H1 (cell line): ENCODE results near the gene ALK. TPM values are rescaled to one million over a fixed set of nuclear protein-coding genes. Genes with fewer than 3 reads are reported as not detected.

Experiments used
- CTCF ChIA-PET: fragments of 300-600 bp; sonication (Branson Sonifier 250); formaldehyde crosslinking; loops from one replicate; lab custom pipeline; 2021; ENCODE audit not compliant: partially characterized antibody; lab: Charles Lee
- POLR2A ChIA-PET: fragments of 300-600 bp; sonication (Branson Sonifier 250); formaldehyde crosslinking; loops from one replicate; lab custom pipeline; 2021; ENCODE audit warnings: inconsistent platforms; ENCODE audit not compliant: partially characterized antibody; lab: Charles Lee
- DNase-seq, 2 experiments: peaks; one replicate each; pipeline versions ENCODE4 v3.0.0 to v3.0.0-alpha.2; 2010 to 2022; ENCODE audit warnings: low spot score in 2 of 2, low read depth in 1 of 2, mixed read lengths in 1 of 2
- FAIRE-seq: peaks from 2 replicates; lab custom pipeline; 2011; peaks lifted over from hg19 to GRCh38; lab: Jason Lieb, UNC
- H2AFZ ChIP-seq: 2 replicates; pipeline ENCODE4 v1.8.1; 2012; ENCODE audit warnings: low read length, inconsistent platforms
- H2AK5ac ChIP-seq: 2 replicates; pipeline ENCODE4 v1.6.1; 2013; ENCODE audit warnings: low read depth, low read length
- H2BK120ac ChIP-seq: replicated peaks from 2 replicates; pipeline ENCODE3; 2013; ENCODE audit warnings: low read depth, low read length, inconsistent platforms
- H2BK12ac ChIP-seq: 2 replicates; pipeline ENCODE4 v1.6.1; 2013; ENCODE audit warnings: low read depth, low read length
- H2BK15ac ChIP-seq: 2 replicates; pipeline ENCODE4 v1.6.1; 2013; ENCODE audit warnings: low read length
- H2BK20ac ChIP-seq: 2 replicates; pipeline ENCODE4 v1.6.1; 2013; ENCODE audit warnings: low read length
- H2BK5ac ChIP-seq: 2 replicates; pipeline ENCODE4 v1.6.1; 2013; ENCODE audit warnings: low read depth, low read length
- H3K14ac ChIP-seq: 2 replicates; pipeline ENCODE4 v1.6.1; 2013; ENCODE audit warnings: inconsistent platforms; ENCODE audit not compliant: insufficient read length
- H3K18ac ChIP-seq: 2 replicates; pipeline ENCODE4 v1.6.1; 2013; ENCODE audit warnings: low read length; ENCODE audit errors: extremely low read depth
- H3K23ac ChIP-seq: 2 replicates; pipeline ENCODE4 v1.6.1; 2013; ENCODE audit warnings: inconsistent platforms; ENCODE audit not compliant: insufficient read length
- H3K23me2 ChIP-seq: 2 replicates; pipeline ENCODE4 v1.6.1; 2013; ENCODE audit warnings: low read depth, low read length
- H3K27ac ChIP-seq: 2 replicates; pipeline ENCODE4 v1.6.1; 2011; ENCODE audit warnings: low read depth, low read length, inconsistent platforms
- H3K27me3 ChIP-seq, 4 experiments: replicated peaks in 1 of 4; 1 replicate in 1 of 4; 2 replicates in 3 of 4; pipeline versions ENCODE4 v1.6.1 to v1.8.1; 2011 to 2013; ENCODE audit warnings: low read length in 3 of 4, mild to moderate bottlenecking in 3 of 4, inconsistent platforms in 2 of 4, mixed read lengths in 2 of 4, moderate library complexity in 1 of 4; ENCODE audit not compliant: control insufficient read depth in 3 of 4, insufficient read depth in 3 of 4; ENCODE audit errors: extremely low read depth in 1 of 4
- H3K36me3 ChIP-seq, 4 experiments: 2 replicates each; pipeline versions ENCODE4 v1.6.1 to v1.8.1; 2011 to 2013; ENCODE audit warnings: mild to moderate bottlenecking in 4 of 4, low read length in 3 of 4, moderate library complexity in 2 of 4, control low read depth in 1 of 4, inconsistent platforms in 1 of 4; ENCODE audit not compliant: insufficient read depth in 4 of 4, control insufficient read depth in 2 of 4
- H3K4ac ChIP-seq: replicated peaks from 2 replicates; pipeline ENCODE3; 2013; ENCODE audit warnings: low read length, low read depth, mixed read lengths, inconsistent platforms; ENCODE audit not compliant: insufficient read length
- H3K4me1 ChIP-seq, 4 experiments: replicated peaks in 1 of 4; 1 replicate in 1 of 4; 2 replicates in 3 of 4; pipeline versions ENCODE4 v1.6.1 to v1.8.1; 2011 to 2013; ENCODE audit warnings: low read length in 3 of 4, inconsistent platforms in 2 of 4, mixed read lengths in 1 of 4; ENCODE audit not compliant: insufficient read depth in 4 of 4, control insufficient read depth in 3 of 4
- H3K4me2 ChIP-seq, 2 experiments: 2 replicates each; pipeline versions ENCODE4 v1.6.1 to v1.8.1; 2011 to 2013; ENCODE audit warnings: low read depth in 2 of 2, low read length in 2 of 2, control low read depth in 1 of 2, inconsistent platforms in 1 of 2, mild to moderate bottlenecking in 1 of 2; ENCODE audit not compliant: insufficient read depth in 1 of 2
- H3K4me3 ChIP-seq, 4 experiments: fragments of 200-600, 300-600 bp in 1 of 4; sonication (generic), shearing (Covaris generic), sonication (Bioruptor Twin) in 1 of 4; 2 replicates each; pipeline versions ENCODE4 v1.5.1 to v1.8.1; 2011 to 2016; ENCODE audit warnings: low read length in 4 of 4, low read depth in 3 of 4, control low read depth in 2 of 4, inconsistent platforms in 2 of 4, mild to moderate bottlenecking in 2 of 4, mixed read lengths in 1 of 4, moderate library complexity in 1 of 4; ENCODE audit not compliant: insufficient read depth in 2 of 4; ENCODE audit errors: extremely low read depth in 1 of 4
- H3K56ac ChIP-seq: replicated peaks from 2 replicates; pipeline ENCODE3; 2013; ENCODE audit warnings: low read depth, mild to moderate bottlenecking, mixed read lengths, low read length, inconsistent platforms; ENCODE audit not compliant: insufficient read length
- H3K79me1 ChIP-seq: 2 replicates; pipeline ENCODE4 v1.6.1; 2013; ENCODE audit warnings: low read depth, low read length, control low read depth
- H3K79me2 ChIP-seq, 2 experiments: 2 replicates each; pipeline versions ENCODE4 v1.6.1 to v1.8.1; 2012 to 2013; ENCODE audit warnings: low read length in 2 of 2, mild to moderate bottlenecking in 2 of 2, inconsistent platforms in 1 of 2; ENCODE audit not compliant: insufficient read depth in 2 of 2, control insufficient read depth in 1 of 2
- H3K9ac ChIP-seq, 4 experiments: replicated peaks in 1 of 4; 1 replicate in 1 of 4; 2 replicates in 3 of 4; pipeline versions ENCODE4 v1.6.1 to v1.8.1; 2011 to 2013; ENCODE audit warnings: low read depth in 3 of 4, low read length in 3 of 4, control low read depth in 2 of 4, mild to moderate bottlenecking in 2 of 4, moderate library complexity in 2 of 4, inconsistent platforms in 1 of 4; ENCODE audit errors: extremely low read depth in 1 of 4
- H3K9me3 ChIP-seq, 2 experiments: 2 replicates each; pipeline versions ENCODE4 v1.6.1 to v1.8.1; 2012 to 2013; ENCODE audit warnings: mild to moderate bottlenecking in 2 of 2, moderate library complexity in 2 of 2, control low read depth in 1 of 2, inconsistent platforms in 1 of 2, low read depth in 1 of 2, low read length in 1 of 2, mixed read lengths in 1 of 2; ENCODE audit not compliant: insufficient read depth in 2 of 2
- H4K20me1 ChIP-seq, 2 experiments: replicated peaks in 1 of 2; 2 replicates each; pipeline versions ENCODE3 to v1.8.1; 2011 to 2013; ENCODE audit warnings: inconsistent platforms in 2 of 2, low read length in 2 of 2, mild to moderate bottlenecking in 1 of 2; ENCODE audit not compliant: insufficient read depth in 2 of 2, control insufficient read depth in 1 of 2
- H4K5ac ChIP-seq: 2 replicates; pipeline ENCODE4 v1.6.1; 2013; ENCODE audit warnings: low read length, low read depth, mixed read lengths, inconsistent platforms; ENCODE audit not compliant: insufficient read length
- H4K8ac ChIP-seq: 2 replicates; pipeline ENCODE4 v1.8.0; 2013; ENCODE audit warnings: mild to moderate bottlenecking, moderate library complexity, low read length, inconsistent platforms; ENCODE audit not compliant: insufficient read depth; ENCODE audit errors: extremely low read depth
- H4K91ac ChIP-seq: replicated peaks from 2 replicates; pipeline ENCODE3; 2013; ENCODE audit warnings: low read length, mixed read lengths, inconsistent platforms; ENCODE audit not compliant: insufficient read length
- BCL11A ChIP-seq, 2 experiments: IDR thresholded peaks; one replicate each; pipeline ENCODE4 v1.6.1; 2011; ENCODE audit warnings: low read depth in 2 of 2, low read length in 2 of 2, mild to moderate bottlenecking in 2 of 2
- CBX5 ChIP-seq: fragments of 300-800, 300-1000 bp; sonication (generic); IDR thresholded peaks from 2 replicates; pipeline ENCODE4 v1.7.1; 2016; ENCODE audit warnings: antibody characterized with exemption, low read length, low read depth
- CREB1 ChIP-seq: IDR thresholded peaks from 2 replicates; pipeline ENCODE4 v1.6.1; 2012; ENCODE audit warnings: inconsistent platforms
- EGR1 ChIP-seq: IDR thresholded peaks from 2 replicates; pipeline ENCODE4 v1.6.1; 2011; ENCODE audit warnings: low read depth, low read length, borderline replicate concordance
- HDAC6 ChIP-seq: IDR thresholded peaks from one replicate; pipeline ENCODE4 v1.7.1; 2012; ENCODE audit warnings: low read depth, mild to moderate bottlenecking, inconsistent platforms, low read length, moderate library complexity
- NANOG ChIP-seq: IDR thresholded peaks from 2 replicates; pipeline ENCODE4 v1.6.1; 2011; ENCODE audit warnings: low read length, low read depth, mild to moderate bottlenecking, inconsistent platforms; ENCODE audit not compliant: insufficient read depth, poor library complexity, severe bottlenecking
- POU5F1 ChIP-seq: IDR thresholded peaks from 2 replicates; pipeline ENCODE4 v1.6.1; 2011; ENCODE audit warnings: low read depth, mild to moderate bottlenecking, low read length, moderate library complexity
- RBBP5 ChIP-seq: IDR thresholded peaks from 2 replicates; pipeline ENCODE4 v1.7.1; 2012; ENCODE audit warnings: low read depth, mild to moderate bottlenecking, inconsistent platforms, low read length, moderate library complexity, borderline replicate concordance
- RFX5 ChIP-seq: IDR thresholded peaks from 2 replicates; pipeline ENCODE4 v1.6.1; 2011; ENCODE audit warnings: low read depth, low read length, improper control_type of control experiment, borderline replicate concordance
- SAP30 ChIP-seq: fragments of 300-600 bp; sonication (generic); IDR thresholded peaks from 2 replicates; pipeline ENCODE4 v1.7.1; 2012; ENCODE audit warnings: low read length, moderate library complexity, mild to moderate bottlenecking, inconsistent platforms; ENCODE audit not compliant: insufficient read depth, insufficient replicate concordance
- ZNF274 ChIP-seq: IDR thresholded peaks from 2 replicates; pipeline ENCODE4 v1.7.0; 2012; ENCODE audit warnings: low read length, borderline replicate concordance; ENCODE audit errors: extremely low read depth
- WGBS, 2 experiments: shearing (Covaris generic) in 1 of 2; methylation state at CpG; one replicate each; pipeline versions ENCODE4 v1.1.6 to v1.1.7; 2013 to 2015; ENCODE audit warnings: low lambda C conversion rate in 2 of 2, mixed read lengths in 2 of 2, inconsistent platforms in 1 of 2, low coverage in 1 of 2, missing lambda C conversion rate in 1 of 2; ENCODE audit not compliant: insufficient replicate concordance in 2 of 2, insufficient coverage in 1 of 2, insufficient read length in 1 of 2; ENCODE audit errors: extremely low coverage in 1 of 2, missing lambda C conversion rate in 1 of 2; 5-methylcytosine and 5-hydroxymethylcytosine counted together
- polyA plus RNA-seq, 7 experiments: library from polyadenylated mRNA; depleted of rRNA in 3 of 7; stranded (reverse) in 5 of 7; unstranded in 2 of 7; fragments of >200 nt in 5 of 7; fragments of 200-250 nt in 2 of 7; gene quantifications; 1 replicate in 5 of 7; 2 replicates in 1 of 7; 4 replicates in 1 of 7; pipeline versions ENCODE4 v1.2.1 to v1.2.3, GENCODE V29; 2011 to 2013; ENCODE audit warnings: missing spikeins in 2 of 7, mixed read lengths in 2 of 7
- total RNA-seq: library from RNA; stranded (reverse); fragmentation: NEBNext Ultra II Directional; extraction: Animal tissue kit (Norgen Biotek cat#: 25700); gene quantifications from 2 replicates; pipeline ENCODE4 v1.2.1, GENCODE V29; 2021
- TF ChIP-seq, protein P1 (sequence below): IDR thresholded peaks from 2 replicates; pipeline ENCODE4 v1.6.1; 2012; ENCODE audit warnings: inconsistent platforms

The ALK gene
- total and polyA plus RNA-seq, 2 of the 8 experiments (the other 6 are each of a cell fraction or from before 2014, with no cell fraction given): 0.02 to 0.09 TPM

DNA sequence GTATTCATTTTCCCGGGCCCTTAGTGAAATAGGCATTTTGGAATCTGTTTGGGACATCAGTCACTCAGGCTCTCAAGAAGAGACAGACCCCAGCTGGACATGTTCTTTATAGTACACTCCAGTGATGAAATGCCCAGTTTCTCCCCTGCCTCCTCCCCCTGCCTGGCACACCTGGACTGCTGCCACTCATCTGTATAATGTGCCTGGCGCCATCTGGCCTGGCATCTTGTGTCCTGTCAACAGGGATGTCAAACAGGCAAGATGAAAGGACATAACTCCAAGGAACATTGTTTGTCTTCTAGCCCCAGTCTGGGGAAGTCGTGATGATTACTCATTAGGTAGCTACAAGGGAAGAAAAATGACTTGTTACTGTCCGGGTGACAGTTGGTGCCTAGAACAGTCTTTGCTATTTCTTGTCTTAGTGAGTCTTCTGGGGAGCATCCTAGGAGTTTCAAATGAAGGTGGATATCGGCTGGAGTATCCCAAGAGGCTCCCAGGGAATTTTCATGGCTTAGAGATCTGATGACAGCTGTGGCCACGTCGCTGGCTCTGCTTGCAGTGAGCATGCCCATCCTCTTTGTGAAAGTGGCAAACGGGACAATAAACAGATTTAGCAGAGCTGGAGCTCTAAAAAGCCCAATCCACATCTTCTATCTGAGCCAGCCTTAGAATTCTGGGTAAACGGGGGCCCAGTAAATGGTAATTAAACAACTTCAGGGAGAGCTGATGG lies 153.6 kb downstream of the ALK start:
- Histone ChIP-seq H4K20me1 (peaks cover 0 to 3% of the 10 kb centered on the region in 2 experiments), H3K18ac (no peak overlapping the region), H3K4me3 (no peak overlapping the region), H3K14ac (no peak overlapping the region), H4K8ac (no peak overlapping the region), H4K91ac (no peak overlapping the region), H3K4ac (no peak overlapping the region), H3K23ac (no peak overlapping the region), H3K4me1 (no peaks in the 10 kb centered on the region), H3K23me2 (peaks cover 4% of the 10 kb centered on the region; the same call in 1 of the 2 replicates), H2AK5ac (no peak overlapping the region), H2BK120ac (no peak overlapping the region), H3K9me3 (no peaks in the 10 kb centered on the region), H3K4me2 (no peak overlapping the region), H3K79me2 (no peaks in the 10 kb centered on the region; a peak in 1 of 4 replicates), H3K27ac (no peak overlapping the region), H2BK20ac (no peak overlapping the region), H2AFZ (no peak overlapping the region), H3K9ac (no peak overlapping the region), H3K56ac (no peak overlapping the region), H4K5ac (no peak overlapping the region), H3K79me1 (no peaks in the 10 kb centered on the region), H3K36me3 (no peaks in the 10 kb centered on the region), H2BK5ac (no peak overlapping the region), H2BK12ac (no peak overlapping the region), H3K27me3 (no peaks in the 10 kb centered on the region), H2BK15ac (no peak overlapping the region)
- 90% methylated on average over 9 of the region's 9 CpGs; no CpG with 5 or more reads in 1 of the 2 experiments for WGBS, 2 experiments
- FAIRE-seq (no peak), DNase-seq (no peak)
- CTCF ChIA-PET: no interaction called here
- POLR2A ChIA-PET: no interaction called here
- TF ChIP-seq NANOG (no peak), SAP30 (no peak), HDAC6 (no peak), ZNF274 (no peak), CREB1 (no peak), CBX5 (no peak), RBBP5 (no peak), POU5F1 (no peak), BCL11A (IDR thresholded peaks at IDR 0.05; ENCODE audit: low read depth in 2 of 2, low read length in 2 of 2) (no peak), EGR1 (no peak), RFX5 (no peak)
- TF ChIP-seq, protein P1, sequence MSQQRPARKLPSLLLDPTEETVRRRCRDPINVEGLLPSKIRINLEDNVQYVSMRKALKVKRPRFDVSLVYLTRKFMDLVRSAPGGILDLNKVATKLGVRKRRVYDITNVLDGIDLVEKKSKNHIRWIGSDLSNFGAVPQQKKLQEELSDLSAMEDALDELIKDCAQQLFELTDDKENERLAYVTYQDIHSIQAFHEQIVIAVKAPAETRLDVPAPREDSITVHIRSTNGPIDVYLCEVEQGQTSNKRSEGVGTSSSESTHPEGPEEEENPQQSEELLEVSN: no peak
